Effector memory CD4-positive, alpha-beta T cell (primary cell): ENCODE measurements around the gene MMP21.

ENCODE experiments used
- DNase-seq, 3 donors: peaks; one replicate each; pipeline ENCODE4 v3.0.0-alpha.2; 2020
- H3K27ac ChIP-seq: 2 replicates; pipeline ENCODE4 v1.7.0; 2013; ENCODE audit warnings: mild to moderate bottlenecking, low read length, moderate library complexity; ENCODE audit not compliant: insufficient read depth, poor library complexity, severe bottlenecking
- H3K27me3 ChIP-seq: replicated peaks from 2 replicates; pipeline ENCODE4 v1.7.0; 2013; ENCODE audit warnings: mild to moderate bottlenecking, low read length; ENCODE audit not compliant: insufficient read depth, control insufficient read depth, poor library complexity, severe bottlenecking
- H3K36me3 ChIP-seq: 2 replicates; pipeline ENCODE4 v1.7.0; 2013; ENCODE audit warnings: mild to moderate bottlenecking, low read length, moderate library complexity; ENCODE audit not compliant: control insufficient read depth, insufficient read depth
- H3K4me1 ChIP-seq: 2 replicates; pipeline ENCODE4 v1.7.0; 2013; ENCODE audit warnings: low read length, mild to moderate bottlenecking; ENCODE audit not compliant: control insufficient read depth, insufficient read depth, poor library complexity, severe bottlenecking
- H3K4me3 ChIP-seq: 2 replicates; pipeline ENCODE4 v1.7.0; 2013; ENCODE audit warnings: low read length, low read depth, mild to moderate bottlenecking; ENCODE audit not compliant: insufficient read depth, poor library complexity, severe bottlenecking
- H3K9me3 ChIP-seq: 2 replicates; pipeline ENCODE4 v1.7.0; 2013; ENCODE audit warnings: mild to moderate bottlenecking, low read length, moderate library complexity; ENCODE audit not compliant: control insufficient read depth

Gene MMP21

GRCh38 chr10:125739994-125740679 lies 35.5 kb downstream of the MMP21 start:
- Histone ChIP-seq H3K27ac (no peak overlapping the region), H3K9me3 (no peaks in the 10 kb centered on the region), H3K4me3 (no peak overlapping the region), H3K36me3 (peaks cover 90% of the 10 kb centered on the region), H3K27me3 (no peaks in the 10 kb centered on the region), H3K4me1 (no peaks in the 10 kb centered on the region)
- DNase-seq: no peak

GRCh38 chr10:125738206-125738605 lies 37.4 kb downstream of the MMP21 start:
- peaks cover 87% of the 10 kb centered on the region for H3K36me3 ChIP-seq

GRCh38 chr10:125734823-125735222 lies 40.8 kb downstream of the MMP21 start:
- no peaks in the 10 kb centered on the region for H3K9me3 ChIP-seq
- no peak overlapping the region for H3K27ac ChIP-seq
- no peaks in the 10 kb centered on the region for H3K27me3 ChIP-seq
- DNase-seq: no peak
- no peak overlapping the region for H3K4me3 ChIP-seq
- peaks cover 90% of the 10 kb centered on the region for H3K36me3 ChIP-seq
- no peaks in the 10 kb centered on the region for H3K4me1 ChIP-seq

More at GRCh38 chr10:125738206-125738605, 37.4 kb downstream of the MMP21 start:
- Histone ChIP-seq H3K9me3 (no peaks in the 10 kb centered on the region), H3K4me3 (no peak overlapping the region), H3K27me3 (no peaks in the 10 kb centered on the region), H3K4me1 (no peaks in the 10 kb centered on the region), H3K27ac (no peak overlapping the region)
- DNase-seq: no peak

- H3K36me3 ChIP-seq: peaks cover 90% of the 10 kb centered on the region
Observed at GRCh38 chr10:125734148-125734547, 41.5 kb downstream of the MMP21 start.

GRCh38 chr10:125727436-125727835 lies 48.2 kb downstream of the MMP21 start:
- Histone ChIP-seq H3K36me3 (peaks cover 75% of the 10 kb centered on the region), H3K4me3 (no peak overlapping the region), H3K9me3 (no peaks in the 10 kb centered on the region), H3K27ac (no peak overlapping the region), H3K27me3 (no peaks in the 10 kb centered on the region), H3K4me1 (no peaks in the 10 kb centered on the region)
- DNase-seq: no peak

More at GRCh38 chr10:125734148-125734547, 41.5 kb downstream of the MMP21 start:
- Histone ChIP-seq H3K27ac (no peak overlapping the region), H3K27me3 (no peaks in the 10 kb centered on the region), H3K9me3 (no peaks in the 10 kb centered on the region), H3K4me1 (no peaks in the 10 kb centered on the region), H3K4me3 (no peak overlapping the region)
- DNase-seq: no peak

GRCh38 chr10:125726914-125727313 lies 48.7 kb downstream of the MMP21 start:
- Histone ChIP-seq H3K4me1 (no peaks in the 10 kb centered on the region), H3K4me3 (no peak overlapping the region), H3K9me3 (no peaks in the 10 kb centered on the region), H3K27me3 (no peaks in the 10 kb centered on the region), H3K36me3 (peaks cover 75% of the 10 kb centered on the region), H3K27ac (no peak overlapping the region)
- DNase-seq: no peak

- no peak for DNase-seq
- Histone ChIP-seq H3K36me3 (peaks cover 53% of the 10 kb centered on the region), H3K4me1 (peaks cover 6% of the 10 kb centered on the region)
Observed at GRCh38 chr10:125722811-125723210, 52.8 kb downstream of the MMP21 start.

GRCh38 chr10:125721035-125721434 lies 54.6 kb downstream of the MMP21 start:
- no peak overlapping the region for H3K4me3 ChIP-seq
- H3K27me3 ChIP-seq: no peaks in the 10 kb centered on the region
- DNase-seq: no peak
- peaks cover 37% of the 10 kb centered on the region for H3K36me3 ChIP-seq
- no peaks in the 10 kb centered on the region for H3K9me3 ChIP-seq
- no peak overlapping the region for H3K27ac ChIP-seq
- H3K4me1 ChIP-seq: peaks cover 6% of the 10 kb centered on the region

More at GRCh38 chr10:125722811-125723210, 52.8 kb downstream of the MMP21 start:
- H3K27ac ChIP-seq: no peak overlapping the region
- no peaks in the 10 kb centered on the region for H3K27me3 ChIP-seq
- no peak overlapping the region for H3K4me3 ChIP-seq
- H3K9me3 ChIP-seq: no peaks in the 10 kb centered on the region

- no peaks in the 10 kb centered on the region for H3K27me3 ChIP-seq
- H3K36me3 ChIP-seq: peaks cover 28% of the 10 kb centered on the region
- H3K4me1 ChIP-seq: peaks cover 6% of the 10 kb centered on the region
- H3K4me3 ChIP-seq: peak overlapping the region; percentile 91
- no peak for DNase-seq
- H3K9me3 ChIP-seq: no peaks in the 10 kb centered on the region
- H3K27ac ChIP-seq: peak overlapping the region; percentile 91
Observed at GRCh38 chr10:125720002-125720382, 55.6 kb downstream of the MMP21 start.

GRCh38 chr10:125719173-125720001 lies 56.2 kb downstream of the MMP21 start, which contains the start of gene EDRF1:
Gene EDRF1 (plus strand): TSS chr10:125719709. CDS start chr10:125719808, 99 bp downstream.
- Histone ChIP-seq H3K9me3 (no peaks in the 10 kb centered on the region), H3K4me3 (peak within 1 kb of the TSS; percentile 91), H3K36me3 (peaks cover 22% of the 10 kb centered on the region), H3K27ac (peak within 1 kb of the TSS; percentile 91), H3K27me3 (no peaks in the 10 kb centered on the region), H3K4me1 (peaks cover 6% of the 10 kb centered on the region)
- peak; percentile 98 to 99 (median 99) for DNase-seq
